AG20443 (cell line): ENCODE data around the gene STAT5B.
"Not testable (repeated sequence)": the region's sequence is repeated elsewhere in the genome, so short reads cannot be mapped to it uniquely, and the experiment has no call there.

Experiments used
- DNase-seq: peaks from one replicate; pipeline ENCODE4 v3.0.0; 2012; ENCODE audit warnings: low spot score, mixed read lengths

The STAT5B gene

DNA sequence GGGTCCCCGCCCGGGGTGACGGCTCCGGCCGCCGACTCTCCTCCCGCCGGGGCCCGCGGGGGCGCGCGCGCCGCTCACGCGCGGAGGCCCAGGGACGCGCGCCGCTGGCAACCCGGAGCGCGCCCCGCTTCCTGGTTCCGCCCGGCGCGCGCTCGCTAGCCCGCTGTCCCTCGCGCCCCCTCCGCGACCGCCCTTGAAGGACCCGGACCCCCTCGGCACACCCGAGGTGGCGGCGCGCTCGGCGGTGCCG, at the start of gene STAT5B:
STAT5B (minus strand) TSS at position 33 of the 250 bp plus-strand sequence. CDS start 44,264 bp downstream, outside the sequence.
- DNase-seq = peak; percentile 96

DNA sequence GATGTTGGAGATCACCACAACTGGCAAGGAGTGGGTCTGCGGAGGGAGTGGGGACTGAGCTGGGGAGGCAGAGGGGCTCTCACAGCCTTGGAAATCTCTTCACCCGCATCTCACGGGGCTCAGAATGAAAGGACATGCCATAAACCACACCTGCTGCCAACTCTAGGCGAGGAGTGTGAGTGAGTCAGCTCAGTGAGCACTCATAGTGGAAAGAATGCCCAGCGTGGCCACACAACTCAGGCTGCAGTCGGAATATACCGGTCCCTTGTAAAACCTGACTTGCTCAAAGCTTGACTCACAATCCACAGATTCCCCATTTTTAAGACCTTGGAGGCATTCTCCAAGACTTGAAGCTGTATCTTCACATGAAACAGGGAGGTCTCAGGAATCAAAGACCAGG, 48.8 kb upstream of the STAT5B start:
- DNase-seq = peak; percentile 86

DNA sequence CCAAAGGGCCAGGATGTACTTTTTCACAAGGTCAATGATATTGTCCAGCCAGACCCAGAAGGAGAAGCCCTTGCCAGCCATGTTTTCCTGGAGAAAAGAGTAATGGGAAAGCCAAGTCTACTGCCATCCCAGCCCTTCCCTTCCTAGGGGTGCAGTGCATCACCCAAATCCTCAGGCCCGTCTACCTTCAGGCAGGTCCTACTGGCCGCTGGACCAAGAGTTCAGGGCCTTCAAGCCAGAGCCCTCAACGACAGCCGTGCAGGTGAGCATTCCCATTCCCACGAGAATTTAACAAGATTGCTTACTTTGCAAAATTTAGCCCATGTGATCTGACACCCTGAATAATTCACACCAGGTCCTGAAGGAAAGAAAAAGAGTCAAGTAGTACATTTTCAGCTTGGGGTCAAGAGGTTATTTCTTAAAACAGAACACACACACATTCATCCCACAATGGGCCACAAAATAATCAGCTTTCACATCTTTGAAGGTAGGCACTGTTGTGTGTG, 47.1 kb upstream of the STAT5B start:
- DNase-seq = no peak

DNA sequence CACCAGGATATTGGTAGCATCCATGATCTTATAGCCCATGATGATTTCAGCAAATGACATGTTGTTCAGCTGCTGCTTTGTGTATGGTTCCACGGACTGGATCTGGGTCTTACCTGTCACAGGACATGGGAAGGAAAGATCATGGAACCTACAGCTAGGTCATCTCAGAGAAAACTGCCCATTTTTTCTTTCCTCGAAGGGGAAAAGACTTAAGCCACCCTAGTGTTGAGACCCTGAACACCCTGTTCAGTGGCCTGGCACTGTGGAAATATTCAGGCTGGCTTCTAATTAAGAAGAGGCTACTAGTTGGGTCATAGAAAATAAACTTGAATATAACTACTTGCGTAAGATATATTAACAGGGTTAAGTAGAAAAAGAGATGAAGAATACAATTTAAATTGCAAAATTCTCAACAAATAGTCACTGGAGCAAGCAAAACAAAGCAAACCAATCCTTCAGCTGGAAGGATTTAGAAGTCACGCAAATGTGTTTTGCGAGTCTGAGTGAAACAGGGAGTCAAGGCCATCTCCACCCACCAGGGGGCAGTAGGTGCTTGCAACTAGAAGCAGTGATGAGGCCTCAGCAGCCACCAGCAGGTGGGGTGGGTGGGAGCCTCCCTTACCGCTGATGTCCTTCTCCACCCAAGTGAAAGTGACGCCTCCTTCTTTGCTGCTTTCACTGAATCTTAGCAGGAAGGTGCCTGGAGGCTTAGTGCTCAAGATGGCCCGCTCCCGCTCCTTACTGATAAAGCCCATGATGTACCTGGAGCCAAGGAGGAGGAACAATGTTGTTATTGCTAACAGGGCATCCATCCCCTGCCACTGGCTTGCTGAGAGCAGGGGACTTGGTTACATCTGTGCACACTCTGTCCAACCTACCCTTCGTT, 46.4 kb upstream of the STAT5B start:
- peak; percentile 92 for DNase-seq

DNA sequence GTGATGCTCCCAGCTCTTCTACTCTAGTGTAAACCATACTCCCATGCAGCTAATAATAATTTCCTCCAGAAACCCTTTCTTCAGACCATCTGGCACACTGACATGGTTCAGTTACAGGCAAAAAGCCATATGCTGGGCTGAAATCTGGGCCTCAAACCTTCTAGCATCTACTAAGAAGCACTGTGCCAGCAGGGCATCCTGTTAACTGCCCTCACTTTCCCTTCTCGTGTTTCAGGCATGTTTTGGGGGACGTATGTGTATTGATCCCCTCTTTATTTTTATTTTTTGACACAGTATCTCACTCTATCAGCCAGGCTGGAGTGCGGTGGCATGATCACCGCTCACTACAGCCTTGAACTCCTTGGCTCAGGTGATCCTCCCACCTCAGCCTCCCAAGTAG, 45.4 kb upstream of the STAT5B start:
- DNase-seq = no peak

DNA sequence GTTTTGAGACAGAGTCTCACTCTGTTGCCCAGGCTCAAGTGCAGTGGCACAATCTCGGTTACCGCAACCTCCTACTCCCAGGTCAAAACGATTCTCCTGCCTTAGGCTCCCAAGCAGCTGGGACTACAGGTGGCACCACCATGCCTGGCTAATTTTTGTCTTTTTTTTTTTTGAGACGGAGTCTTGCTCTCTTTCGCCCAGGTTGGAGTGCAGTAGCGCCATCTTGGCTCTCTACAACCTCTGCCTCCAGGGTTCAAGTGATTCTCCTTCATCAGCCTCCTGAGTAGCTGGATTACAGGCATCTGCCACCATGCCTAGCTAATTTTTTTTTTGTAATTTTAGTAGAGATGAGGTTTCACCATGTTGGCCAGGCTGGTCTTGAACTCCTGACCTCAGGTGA, 41.8 kb upstream of the STAT5B start:
- DNase-seq = not testable (repeated sequence)

DNA sequence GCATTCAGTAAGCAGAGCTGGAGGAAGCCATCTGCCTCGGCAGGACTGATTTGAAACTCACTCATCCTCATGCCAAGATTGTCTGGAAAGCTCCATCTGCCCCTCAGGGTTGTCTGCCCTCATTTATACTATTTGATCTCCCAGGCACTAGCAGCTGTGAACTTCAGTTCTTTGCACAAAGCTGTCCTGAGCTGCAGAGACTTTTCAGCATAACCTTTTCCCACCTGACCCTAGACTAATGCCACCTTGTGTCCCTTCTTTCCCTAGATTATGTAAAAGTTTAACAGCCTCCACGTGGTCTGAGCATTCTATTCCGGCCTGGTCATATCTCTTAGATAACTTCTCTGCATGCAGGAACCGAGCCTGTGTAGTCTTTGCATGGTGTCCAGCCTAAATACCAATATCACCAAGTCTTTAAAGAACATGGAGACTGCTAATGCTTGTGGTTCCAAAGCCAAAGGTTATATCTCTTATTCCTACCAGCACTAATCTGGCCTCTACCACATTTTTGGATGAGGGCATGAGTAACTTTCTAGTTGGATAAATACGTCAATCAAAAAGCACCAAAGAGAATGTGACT, 41.2 kb upstream of the STAT5B start:
- no peak for DNase-seq

DNA sequence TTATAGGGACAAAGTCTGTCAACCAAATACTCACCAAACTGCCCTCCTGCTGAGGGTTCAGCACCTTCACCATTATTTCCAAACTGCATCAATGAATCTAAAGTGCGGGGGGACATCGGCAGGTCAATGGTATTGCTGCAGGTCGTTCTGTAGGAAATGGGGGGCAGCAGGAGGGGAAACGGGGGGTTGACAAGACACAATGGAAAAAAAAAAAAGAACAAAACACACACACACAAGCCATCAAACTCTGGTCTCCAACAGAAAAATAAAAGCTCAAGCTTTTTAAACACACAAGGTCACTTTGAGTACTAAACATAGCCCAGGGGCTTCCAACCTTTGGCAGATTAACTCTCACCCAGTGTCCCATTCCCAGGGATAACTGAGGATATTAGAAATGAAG, 40.6 kb upstream of the STAT5B start:
- no peak for DNase-seq

DNA sequence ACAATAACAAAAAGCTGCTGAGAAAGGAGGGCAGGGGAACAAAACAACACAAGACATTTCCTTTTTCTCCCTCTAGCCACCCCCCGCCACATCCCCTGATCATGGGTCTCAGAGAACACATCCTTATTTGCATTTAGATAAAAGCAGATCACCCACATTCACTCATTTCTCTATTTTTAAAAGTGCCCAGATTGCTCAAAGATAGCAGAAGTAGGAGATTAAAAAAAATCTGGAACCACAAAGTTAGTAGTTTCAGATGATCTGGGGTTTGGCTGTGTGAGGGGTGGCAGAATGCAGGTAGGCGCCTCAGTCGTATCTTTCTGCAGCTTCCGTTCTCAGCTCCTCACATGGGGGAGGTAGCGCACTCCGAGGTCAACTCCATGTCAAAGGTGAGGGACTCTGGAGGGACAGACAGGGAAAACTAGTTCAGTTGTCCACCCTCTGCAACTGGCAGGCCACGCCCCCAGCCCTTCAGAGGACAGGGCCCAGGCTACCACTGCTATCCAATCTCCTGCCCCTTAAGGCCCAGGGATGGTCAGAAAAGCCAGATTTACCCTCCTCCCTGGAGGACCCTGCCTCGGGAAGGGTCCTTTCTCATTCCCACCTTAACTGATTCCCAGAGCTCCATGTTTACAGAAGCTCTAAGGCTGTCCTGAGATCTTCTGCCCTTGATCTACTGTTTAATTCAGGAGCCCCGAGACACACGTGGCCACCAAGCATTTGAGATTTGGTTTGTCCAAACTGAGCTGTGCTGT, 39.4 kb upstream of the STAT5B start:
- no peak for DNase-seq

DNA sequence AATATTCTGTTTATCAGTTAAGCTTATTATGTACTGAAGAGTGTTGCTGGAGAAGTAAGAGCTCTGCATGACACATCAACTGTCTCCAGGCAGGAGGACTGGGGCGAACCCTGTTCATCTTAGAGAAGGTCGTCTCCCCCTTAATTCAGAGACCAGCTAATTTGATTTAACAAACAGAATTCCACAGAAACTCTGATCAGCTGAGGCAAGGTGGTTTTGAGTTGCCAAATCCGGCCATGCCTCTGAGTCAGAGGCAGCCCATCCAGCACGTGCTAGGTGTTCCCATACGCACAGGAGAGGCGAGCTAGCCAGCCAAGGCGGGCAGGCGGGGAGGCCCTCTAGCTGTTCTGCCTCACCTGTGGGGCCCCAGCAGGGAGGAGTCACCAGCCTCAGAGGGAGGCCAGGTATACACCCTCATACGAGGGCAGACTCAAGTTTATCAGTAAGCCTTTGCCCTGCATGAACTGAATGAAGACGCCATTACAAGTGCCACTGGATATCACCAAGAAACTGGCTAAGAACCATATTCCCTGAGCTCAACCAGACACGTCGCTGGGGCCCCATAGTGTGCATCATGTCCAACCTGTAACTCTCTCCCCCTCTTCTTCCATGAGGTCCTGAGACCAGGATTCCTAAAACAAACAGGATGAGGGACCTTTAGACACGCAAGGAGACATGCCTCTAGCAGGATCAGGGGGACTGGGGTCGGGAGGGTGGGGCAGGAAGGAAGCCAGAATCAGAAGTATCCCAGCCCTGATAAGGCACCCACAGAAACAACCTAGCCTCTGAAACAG, 37.8 kb upstream of the STAT5B start:
- DNase-seq = no peak

DNA sequence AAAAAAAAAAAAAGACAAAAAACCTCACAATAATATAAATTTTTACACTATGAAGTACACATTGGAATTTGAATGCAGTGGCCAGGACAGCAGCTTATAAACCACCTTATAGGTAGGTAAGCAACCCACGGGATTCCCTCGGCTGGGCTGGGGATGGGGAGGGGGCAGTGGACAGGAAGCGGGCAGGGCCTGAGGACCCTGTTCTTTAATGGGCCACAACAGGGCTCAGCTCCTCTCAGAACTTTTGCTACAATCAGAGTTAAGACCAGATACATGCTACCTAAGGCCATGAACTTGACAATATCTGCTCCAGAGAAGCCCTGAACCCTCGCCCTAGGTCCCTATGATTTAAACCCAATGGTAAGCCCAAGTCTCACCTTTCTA, 37.2 kb upstream of the STAT5B start:
- DNase-seq = no peak

DNA sequence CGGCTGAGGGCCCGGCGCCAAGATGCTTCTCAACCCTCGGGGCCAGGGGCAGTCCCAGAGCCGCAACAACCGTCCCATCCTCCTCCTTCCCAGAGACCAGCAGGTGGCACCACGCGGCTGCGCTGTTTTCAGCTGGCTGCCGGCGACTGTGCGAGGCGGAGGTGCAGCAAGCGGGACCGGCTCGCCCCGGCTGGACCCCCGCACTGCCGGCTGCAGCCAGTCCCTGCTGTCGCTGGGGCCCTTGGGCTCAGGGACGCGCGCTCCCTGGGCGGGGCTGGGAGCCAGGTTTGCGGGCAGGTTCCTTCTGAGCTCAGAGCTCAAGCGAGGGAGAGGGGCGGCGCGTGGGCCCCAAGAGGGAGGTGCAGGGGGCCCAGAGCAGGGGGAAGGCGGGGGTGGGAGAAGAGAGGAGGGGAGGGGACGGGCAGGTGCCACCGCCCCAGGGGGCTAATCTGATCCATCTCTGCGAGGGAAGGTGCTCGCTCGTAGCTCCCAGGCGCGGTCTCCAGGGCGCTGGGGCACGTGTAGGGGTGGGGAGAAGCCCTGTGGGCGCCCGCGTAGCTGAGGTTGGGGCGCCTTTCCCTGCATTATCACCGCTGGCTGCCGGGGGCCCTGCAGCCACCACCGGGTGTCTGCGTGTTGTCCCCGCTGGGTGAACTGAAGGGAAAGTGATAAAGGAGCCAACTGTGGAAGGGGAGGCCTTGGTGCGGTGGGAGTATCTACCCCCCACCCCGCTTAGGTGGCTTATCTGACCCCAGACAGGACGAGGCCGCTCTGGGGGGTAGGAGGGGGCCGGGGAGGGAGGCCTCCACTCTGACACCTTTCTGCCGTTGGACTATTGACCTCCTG, 36.3 kb upstream of the STAT5B start:
- DNase-seq = peak; percentile 88

DNA sequence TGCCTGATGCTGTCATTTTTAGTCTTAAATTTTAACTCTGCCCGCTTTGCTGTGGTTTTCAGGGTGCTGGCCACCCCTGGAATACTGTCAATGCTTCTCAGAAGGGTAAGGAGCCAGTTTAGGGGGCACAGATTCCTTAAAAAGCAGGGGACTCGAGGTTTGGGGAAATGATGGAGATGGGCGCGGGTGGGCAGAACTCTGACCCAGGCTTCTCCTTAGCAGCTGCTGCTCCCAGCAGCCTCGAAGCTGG, 35.8 kb upstream of the STAT5B start:
- no peak for DNase-seq

DNA sequence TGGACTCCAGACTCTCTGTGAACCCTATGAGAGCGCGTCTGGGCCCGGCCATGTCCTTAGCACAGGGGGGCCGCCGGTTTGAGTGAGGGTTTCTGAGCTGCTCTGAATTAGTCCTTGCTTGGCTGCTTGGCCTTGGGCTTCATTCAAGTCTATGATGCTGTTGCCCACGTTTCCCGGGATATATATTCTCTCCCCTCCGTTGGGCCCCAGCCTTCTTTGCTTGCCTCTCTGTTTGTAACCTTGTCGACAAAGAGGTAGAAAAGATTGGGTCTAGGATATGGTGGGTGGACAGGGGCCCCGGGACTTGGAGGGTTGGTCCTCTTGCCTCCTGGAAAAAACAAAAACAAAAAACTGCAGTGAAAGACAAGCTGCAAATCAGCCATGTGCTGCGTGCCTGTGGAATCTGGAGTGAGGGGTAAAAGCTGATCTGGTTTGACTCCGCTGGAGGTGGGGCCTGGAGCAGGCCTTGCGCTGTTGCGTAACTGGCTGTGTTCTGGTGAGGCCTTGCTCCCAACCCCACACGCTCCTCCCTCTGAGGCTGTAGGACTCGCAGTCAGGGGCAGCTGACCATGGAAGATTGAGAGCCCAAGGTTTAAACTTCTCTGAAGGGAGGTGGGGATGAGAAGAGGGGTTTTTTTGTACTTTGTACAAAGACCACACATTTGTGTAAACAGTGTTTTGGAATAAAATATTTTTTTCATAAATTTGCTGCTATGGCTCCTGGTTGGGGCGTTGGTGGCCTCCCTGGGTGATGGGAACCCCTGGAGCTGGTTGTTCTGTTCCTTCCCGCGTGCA, 35.2 kb upstream of the STAT5B start:
- DNase-seq = peak; percentile 94

DNA sequence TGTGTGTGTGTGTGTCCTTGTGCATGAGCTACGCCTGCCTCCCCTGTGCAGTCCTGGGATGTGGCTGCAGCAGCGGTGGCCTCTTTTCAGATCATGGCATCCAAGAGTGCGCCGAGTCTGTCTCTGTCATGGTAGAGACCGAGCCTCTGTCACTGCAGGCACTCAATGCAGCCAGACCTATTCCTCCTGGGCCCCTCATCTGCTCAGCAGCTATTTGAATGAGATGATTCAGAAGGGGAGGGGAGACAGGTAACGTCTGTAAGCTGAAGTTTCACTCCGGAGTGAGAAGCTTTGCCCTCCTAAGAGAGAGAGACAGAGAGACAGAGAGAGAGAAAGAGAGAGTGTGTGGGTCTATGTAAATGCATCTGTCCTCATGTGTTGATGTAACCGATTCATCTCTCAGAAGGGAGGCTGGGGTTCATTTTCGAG, 34.6 kb upstream of the STAT5B start:
- DNase-seq = no peak

DNA sequence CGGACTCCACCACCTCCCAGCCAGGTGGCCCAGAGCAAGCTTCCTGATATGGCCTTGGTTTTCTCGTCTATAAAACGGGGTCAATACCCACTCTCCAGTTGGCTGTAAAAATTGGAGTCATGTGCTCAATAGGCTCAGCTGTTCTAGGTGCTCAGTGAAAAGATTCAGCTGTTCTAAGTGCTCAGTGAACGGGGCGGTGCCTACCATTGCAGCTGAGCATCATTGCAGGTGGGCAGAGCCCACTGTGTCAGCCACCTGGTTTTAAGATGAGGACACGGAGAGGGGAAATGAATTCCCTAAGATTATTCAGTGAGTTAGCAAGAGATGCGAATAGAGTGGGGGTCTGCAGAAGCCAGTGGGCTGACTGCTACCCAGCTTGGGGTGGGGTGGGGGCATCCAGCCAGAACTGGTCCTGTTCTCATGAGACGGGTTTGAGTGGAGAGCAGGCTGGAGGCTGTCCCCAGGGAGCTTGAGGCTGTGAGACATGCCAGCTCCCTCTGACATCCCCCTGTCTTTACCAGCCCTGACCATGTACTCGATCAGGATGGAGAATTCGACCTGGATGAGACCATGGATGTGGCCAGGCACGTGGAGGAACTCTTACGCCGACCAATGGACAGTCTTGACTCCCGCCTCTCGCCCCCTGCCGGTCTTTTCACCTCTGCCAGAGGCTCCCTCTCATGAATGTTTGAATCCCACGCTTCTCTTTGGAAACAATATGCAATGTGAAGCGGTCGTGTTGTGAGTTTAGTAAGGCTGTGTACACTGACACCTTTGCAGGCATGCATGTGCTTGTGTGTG, 34.0 kb upstream of the STAT5B start:
- no peak for DNase-seq

DNA sequence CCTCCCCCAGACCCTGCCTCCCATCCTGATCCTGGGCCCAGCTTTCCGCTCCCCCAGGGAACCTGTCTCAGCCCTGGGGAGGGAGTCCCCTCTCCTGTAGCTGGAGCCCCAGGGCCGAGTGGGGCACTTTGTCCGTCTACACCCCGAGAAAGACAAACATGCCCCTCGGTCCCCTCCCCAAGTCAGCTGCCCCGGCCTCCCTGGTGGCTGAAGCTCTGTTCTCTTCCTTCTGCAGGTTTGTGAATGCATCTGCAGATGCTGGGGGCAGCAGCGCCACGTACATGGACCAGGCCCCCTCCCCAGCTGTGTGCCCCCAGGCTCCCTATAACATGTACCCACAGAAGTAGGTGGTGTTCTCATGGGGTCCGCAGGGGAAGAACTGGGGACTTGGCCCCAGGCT, 33.0 kb upstream of the STAT5B start:
- no peak for DNase-seq

DNA sequence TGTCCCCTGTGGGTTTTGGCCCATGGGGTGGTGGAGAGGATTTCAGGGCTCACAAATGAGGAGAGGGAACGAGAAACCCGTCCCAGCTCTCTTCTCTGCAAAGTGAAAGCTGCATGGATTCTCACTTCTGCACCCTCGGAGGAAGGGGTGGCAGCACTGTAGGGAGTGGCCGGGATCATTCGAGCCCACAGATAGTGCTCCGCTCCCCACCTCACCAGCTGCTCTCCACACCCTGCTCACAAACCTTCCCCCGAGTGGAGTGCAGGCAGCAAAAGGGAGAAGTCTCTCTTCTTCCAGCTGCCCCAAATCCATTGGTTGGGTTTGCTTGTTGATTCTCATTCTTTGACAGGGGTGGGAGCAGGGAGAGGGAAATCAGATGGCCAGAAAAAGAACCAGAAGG, 32.3 kb upstream of the STAT5B start:
- no peak for DNase-seq

DNA sequence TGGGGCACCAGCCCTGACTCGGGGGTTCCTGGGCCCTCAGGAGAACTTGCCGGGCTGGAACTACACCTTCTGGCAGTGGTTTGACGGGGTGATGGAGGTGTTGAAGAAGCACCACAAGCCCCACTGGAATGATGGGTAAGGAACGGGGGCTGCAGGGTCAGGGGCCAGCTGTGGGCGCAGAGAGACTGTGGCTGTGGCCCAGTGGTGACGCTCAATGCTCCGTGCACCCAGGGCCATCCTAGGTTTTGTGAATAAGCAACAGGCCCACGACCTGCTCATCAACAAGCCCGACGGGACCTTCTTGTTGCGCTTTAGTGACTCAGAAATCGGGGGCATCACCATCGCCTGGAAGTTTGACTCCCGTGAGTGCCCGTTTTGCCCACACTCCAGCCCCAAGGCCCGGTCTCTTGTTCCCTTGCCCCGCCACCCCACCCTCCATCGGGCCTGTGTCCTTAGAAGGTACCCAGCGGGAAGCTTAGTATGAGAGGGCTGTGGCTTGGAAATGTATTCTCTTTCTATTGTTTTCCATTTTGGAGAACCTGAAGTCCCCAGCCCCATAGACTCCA, 31.3 kb upstream of the STAT5B start:
- DNase-seq = no peak

DNA sequence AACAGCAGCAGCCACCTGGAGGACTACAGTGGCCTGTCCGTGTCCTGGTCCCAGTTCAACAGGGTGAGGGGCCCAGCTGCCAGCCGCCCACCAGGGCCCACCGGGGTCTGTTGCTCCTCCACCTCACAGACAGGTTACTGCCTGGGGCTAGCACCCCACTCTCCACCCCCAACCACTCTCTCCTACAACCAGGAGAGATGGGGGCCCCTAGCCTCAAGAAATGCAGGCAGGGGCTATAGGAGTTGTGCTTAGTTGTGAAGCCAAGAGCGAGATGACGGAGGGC, 30.1 kb upstream of the STAT5B start:
- no peak for DNase-seq
